Measurements from ENCODE around the gene ARRDC2. TPM values are rescaled to one million over a fixed set of nuclear protein-coding genes. Genes with fewer than 3 reads are reported as not detected.
"Not testable (repeated sequence)": the region's sequence is repeated elsewhere in the genome, so short reads cannot be mapped to it uniquely, and the experiment has no call there.

The ARRDC2 gene
- 7.4 and 12.2 TPM in 2 replicates for total RNA-seq (2014; rRNA removed; shearing (Covaris generic))

GRCh38 chr19:18007917-18008673 lies at the start of gene ARRDC2:
Gene ARRDC2 (plus strand): TSS chr19:18008170. CDS start chr19:18008311, 141 bp downstream.
- DNase-seq (ENCODE audit: low spot score) = peak; percentile 80

GRCh38 chr19:17963936-17964691 lies 43.9 kb upstream of the ARRDC2 start:
- no peak for DNase-seq (ENCODE audit: low spot score)

- DNase-seq (ENCODE audit: low spot score) = no peak
These were observed 42.4 kb upstream of the ARRDC2 start for GRCh38 chr19:17965370-17966128.

GRCh38 chr19:17966129-17966483 lies 41.9 kb upstream of the ARRDC2 start:
- DNase-seq (ENCODE audit: low spot score) = no peak

- DNase-seq (ENCODE audit: low spot score) = no peak
These were observed 41.3 kb upstream of the ARRDC2 start, which contains the start of gene KCNN1 for GRCh38 chr19:17966550-17967256. Gene KCNN1 (plus strand): TSS chr19:17967107. CDS start chr19:17973889, 6,782 bp downstream.

GRCh38 chr19:17967257-17968051 lies 40.5 kb upstream of the ARRDC2 start:
- no peak for DNase-seq (ENCODE audit: low spot score)

GRCh38 chr19:17968362-17968761 lies 39.6 kb upstream of the ARRDC2 start:
- DNase-seq (ENCODE audit: low spot score) = no peak

GRCh38 chr19:17969096-17969792 lies 38.7 kb upstream of the ARRDC2 start:
- no peak for DNase-seq (ENCODE audit: low spot score)

GRCh38 chr19:17972230-17972629 lies 35.7 kb upstream of the ARRDC2 start:
- no peak for DNase-seq (ENCODE audit: low spot score)

- no peak for DNase-seq (ENCODE audit: low spot score)
These were observed 34.2 kb upstream of the ARRDC2 start for GRCh38 chr19:17973759-17974158.

GRCh38 chr19:17974551-17974950 lies 33.4 kb upstream of the ARRDC2 start:
- no peak for DNase-seq (ENCODE audit: low spot score)

- DNase-seq (ENCODE audit: low spot score) = no peak
These were observed 32.9 kb upstream of the ARRDC2 start for GRCh38 chr19:17975032-17975431.

GRCh38 chr19:17977021-17977420 lies 30.9 kb upstream of the ARRDC2 start:
- DNase-seq (ENCODE audit: low spot score) = no peak

GRCh38 chr19:17977488-17977887 lies 30.5 kb upstream of the ARRDC2 start:
- DNase-seq (ENCODE audit: low spot score) = no peak

- no peak for DNase-seq (ENCODE audit: low spot score)
These were observed 26.4 kb upstream of the ARRDC2 start for GRCh38 chr19:17981611-17982010.

GRCh38 chr19:17982430-17982829 lies 25.5 kb upstream of the ARRDC2 start:
- DNase-seq (ENCODE audit: low spot score) = no peak

- peak; percentile 38 for DNase-seq (ENCODE audit: low spot score)
These were observed 22.7 kb upstream of the ARRDC2 start for GRCh38 chr19:17985037-17985818.

GRCh38 chr19:17986569-17986968 lies 21.4 kb upstream of the ARRDC2 start:
- DNase-seq (ENCODE audit: low spot score) = not testable (repeated sequence)

- no peak for DNase-seq (ENCODE audit: low spot score)
These were observed 19.8 kb upstream of the ARRDC2 start for GRCh38 chr19:17988161-17988560.

All from A172 (cell line).